NCI-H2196 treated with DMSO at 0.1 percent for 48 hours (cell line): ENCODE measurements around the gene PEAK3.

Experiments used
- DNase-seq: peaks from one replicate; lab custom pipeline; 2025; ENCODE audit not compliant: unreplicated experiment; lab: John Stamatoyannopoulos, UW

PEAK3 gene

DNA sequence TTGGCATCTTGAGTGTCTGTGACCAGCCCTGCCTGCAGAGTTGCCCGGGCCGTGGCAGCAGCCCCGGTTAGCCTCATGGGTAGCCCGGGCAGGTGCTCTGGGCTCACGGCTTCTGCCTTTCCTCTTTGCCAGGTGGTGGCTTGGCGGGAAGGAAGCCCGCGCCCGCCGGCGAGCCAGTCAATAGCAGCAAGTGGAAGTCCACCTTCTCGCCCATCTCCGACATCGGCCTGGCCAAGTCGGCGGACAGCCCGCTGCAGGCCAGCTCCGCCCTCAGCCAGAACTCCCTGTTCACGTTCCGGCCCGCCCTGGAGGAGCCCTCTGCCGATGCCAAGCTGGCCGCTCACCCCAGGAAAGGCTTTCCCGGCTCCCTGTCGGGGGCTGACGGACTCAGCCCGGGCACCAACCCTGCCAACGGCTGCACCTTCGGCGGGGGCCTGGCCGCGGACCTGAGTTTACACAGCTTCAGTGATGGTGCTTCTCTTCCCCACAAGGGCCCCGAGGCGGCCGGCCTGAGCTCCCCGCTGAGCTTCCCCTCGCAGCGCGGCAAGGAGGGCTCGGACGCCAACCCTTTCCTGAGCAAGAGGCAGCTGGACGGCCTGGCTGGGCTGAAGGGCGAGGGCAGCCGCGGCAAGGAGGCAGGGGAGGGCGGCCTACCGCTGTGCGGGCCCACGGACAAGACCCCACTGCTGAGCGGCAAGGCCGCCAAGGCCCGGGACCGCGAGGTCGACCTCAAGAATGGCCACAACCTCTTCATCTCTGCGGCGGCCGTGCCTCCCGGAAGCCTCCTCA lies 55.7 kb downstream of the PEAK3 start:
- no peak for DNase-seq

DNA sequence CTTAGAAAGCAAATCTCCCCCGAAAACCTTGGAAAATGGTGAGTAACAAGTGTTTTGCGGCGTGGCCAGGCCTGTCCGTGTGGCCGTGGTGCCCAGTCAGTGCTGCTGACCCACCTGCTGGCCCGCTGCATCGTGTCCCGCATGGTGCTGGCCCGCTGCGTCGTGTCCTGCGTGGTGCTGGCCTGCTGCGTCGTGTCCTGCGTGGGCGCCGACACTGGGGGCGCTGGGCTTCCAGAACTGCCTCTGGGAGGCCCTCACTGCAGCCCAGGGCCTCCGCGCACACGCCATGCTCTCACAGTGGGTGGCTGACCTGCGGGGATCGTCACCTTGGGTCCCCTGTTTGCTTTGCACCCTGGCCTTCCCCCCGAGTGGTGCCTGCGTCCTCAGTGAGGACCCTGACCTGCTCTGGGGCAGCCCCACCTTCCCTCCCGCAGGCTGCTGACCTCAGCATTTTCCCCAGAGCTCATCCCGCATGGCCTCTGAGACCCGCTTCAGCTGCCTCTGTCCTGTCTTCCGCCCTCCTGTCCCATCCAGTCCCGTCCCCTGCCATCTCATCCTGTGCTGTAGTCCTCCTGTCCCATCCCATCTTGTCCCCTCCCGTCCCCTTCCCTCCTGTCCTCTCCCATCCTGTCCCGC lies 56.4 kb downstream of the PEAK3 start:
- no peak for DNase-seq

DNA sequence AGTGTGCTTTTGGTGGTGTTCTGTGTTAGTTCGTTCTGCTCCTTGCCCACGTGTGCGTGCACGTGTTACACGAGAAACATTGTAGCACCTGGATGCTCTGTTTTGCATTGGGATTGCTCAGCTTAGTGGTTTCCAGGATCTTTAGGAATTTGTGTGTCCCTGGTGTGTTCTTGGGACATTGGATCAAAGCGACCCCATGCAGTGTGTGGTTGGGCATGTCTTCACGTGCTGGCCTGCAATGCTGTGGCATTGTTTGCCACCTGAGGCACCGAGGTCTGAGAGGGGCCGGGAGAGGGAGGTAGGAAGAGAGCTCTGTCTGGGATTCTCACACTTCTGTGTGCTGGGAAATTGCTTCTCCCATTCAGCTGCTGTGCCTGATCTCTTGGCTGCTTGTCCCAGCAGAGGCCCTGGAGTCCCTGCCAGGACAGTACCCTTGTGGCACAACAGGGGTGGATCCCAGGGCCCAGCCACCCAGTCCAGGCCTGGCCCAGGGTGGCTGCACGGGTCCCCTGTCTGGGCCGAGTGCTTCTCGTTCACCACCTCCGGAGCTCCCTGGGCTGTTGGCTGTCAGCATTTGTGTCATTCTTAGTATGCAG lies 57.1 kb downstream of the PEAK3 start:
- DNase-seq, result no peak
